ENCODE data around the gene WAPL. TPM values are rescaled to one million over a fixed set of nuclear protein-coding genes. Genes with fewer than 3 reads are reported as not detected.

The WAPL gene
- total and polyA plus RNA-seq, 2 of the 8 experiments (the other 6 are each of a cell fraction or from before 2014, with no cell fraction given), result 12.8 to 48.1 TPM

GRCh38 chr10:86451604-86451960 is 70.0 kb downstream of the WAPL start:
- H3K79me2 ChIP-seq (ENCODE audit: control insufficient read depth in 1 of 2, insufficient read depth in 2 of 2, low read length in 2 of 2), result no peaks in the 10 kb centered on the region
- no peak overlapping the region for H2BK120ac ChIP-seq (replicated peaks; ENCODE audit: low read depth, low read length)
- no peak overlapping the region for H4K8ac ChIP-seq (ENCODE audit: extremely low read depth, insufficient read depth, low read length)
- ChIA-PET POLR2A (ENCODE audit: partially characterized antibody) (interaction anchor here (0.5 kb wide), 1 partner anchor 27 kb away, joined by 3 read pairs; no protein-coding TSS in a partner anchor), CTCF (ENCODE audit: partially characterized antibody) (no interaction called here)
- H4K20me1 ChIP-seq (replicated peaks in 1 of 2; ENCODE audit: control insufficient read depth in 1 of 2, insufficient read depth in 2 of 2, low read length in 2 of 2), result peaks cover 0 to 3% of the 10 kb centered on the region in 2 experiments
- no peak overlapping the region for H2BK20ac ChIP-seq (ENCODE audit: low read length)
- DNase-seq (ENCODE audit: low read depth in 1 of 2, low spot score in 2 of 2) (no peak), FAIRE-seq (no peak)
- H3K4me1 ChIP-seq (replicated peaks in 1 of 4; ENCODE audit: control insufficient read depth in 3 of 4, insufficient read depth in 4 of 4, low read length in 3 of 4), result no peaks in the 10 kb centered on the region
- no peak overlapping the region for H3K18ac ChIP-seq (ENCODE audit: extremely low read depth, low read length)
- no peaks in the 10 kb centered on the region for H3K23me2 ChIP-seq (ENCODE audit: low read depth, low read length)
- H3K27ac ChIP-seq (ENCODE audit: low read depth, low read length), result no peak overlapping the region
- H3K9ac ChIP-seq (replicated peaks in 1 of 4; ENCODE audit: extremely low read depth in 1 of 4, low read depth in 3 of 4, low read length in 3 of 4), result no peak overlapping the region
- H4K5ac ChIP-seq (ENCODE audit: insufficient read length, low read depth, low read length), result no peak overlapping the region
- H3K14ac ChIP-seq (ENCODE audit: insufficient read length), result no peak overlapping the region
- H3K36me3 ChIP-seq (ENCODE audit: control insufficient read depth in 2 of 4, insufficient read depth in 4 of 4, low read length in 3 of 4), result peaks cover 5 to 67% (median 40%) of the 10 kb centered on the region in 4 experiments; a peak in 7 of 8 replicates
- H3K4ac ChIP-seq (replicated peaks; ENCODE audit: insufficient read length, low read depth, low read length), result no peak overlapping the region
- no peaks in the 10 kb centered on the region for H3K27me3 ChIP-seq (replicated peaks in 1 of 4; ENCODE audit: control insufficient read depth in 3 of 4, extremely low read depth in 1 of 4, insufficient read depth in 3 of 4, low read length in 3 of 4)
- H2BK15ac ChIP-seq (ENCODE audit: low read length), result no peak overlapping the region
- no peak overlapping the region for H2AK5ac ChIP-seq (ENCODE audit: low read depth, low read length)
- H3K9me3 ChIP-seq (ENCODE audit: insufficient read depth in 2 of 2, low read depth in 1 of 2, low read length in 1 of 2), result peaks cover 3 to 5% of the 10 kb centered on the region in 2 experiments; a peak in 1 of 4 replicates
- no peak overlapping the region for H2AFZ ChIP-seq (ENCODE audit: low read length)
- H3K79me1 ChIP-seq (ENCODE audit: low read depth, low read length), result no peaks in the 10 kb centered on the region
- WGBS, 2 experiments (ENCODE audit: extremely low coverage in 1 of 2, insufficient coverage in 1 of 2, insufficient read length in 1 of 2, insufficient replicate concordance in 2 of 2, low coverage in 1 of 2, low lambda C conversion rate in 2 of 2, missing lambda C conversion rate in 1 of 2), result 94% methylated on average over 4 of the region's 4 CpGs; no CpG with 5 or more reads in 1 of the 2 experiments
- no peak overlapping the region for H3K56ac ChIP-seq (replicated peaks; ENCODE audit: insufficient read length, low read depth, low read length)
- H2BK12ac ChIP-seq (ENCODE audit: low read depth, low read length), result no peak overlapping the region
- no peak overlapping the region for H3K4me2 ChIP-seq (ENCODE audit: insufficient read depth in 1 of 2, low read depth in 2 of 2, low read length in 2 of 2)
- H4K91ac ChIP-seq (replicated peaks; ENCODE audit: insufficient read length, low read length), result no peak overlapping the region
- H3K4me3 ChIP-seq (ENCODE audit: extremely low read depth in 1 of 4, insufficient read depth in 2 of 4, low read depth in 3 of 4, low read length in 4 of 4), result no peak overlapping the region
- H2BK5ac ChIP-seq (ENCODE audit: low read depth, low read length), result no peak overlapping the region
- H3K23ac ChIP-seq (ENCODE audit: insufficient read length), result no peak overlapping the region
- no peak for TF ChIP-seq JUND (IDR thresholded peaks at IDR 0.05; ENCODE audit: low read length)
- TF ChIP-seq KDM1A (IDR thresholded peaks at IDR 0.05; ENCODE audit: borderline replicate concordance, low read length), result no peak
- TF ChIP-seq CHD1 (IDR thresholded peaks at IDR 0.05; ENCODE audit: low read depth, low read length), result no peak
- no peak for TF ChIP-seq RBBP5 (IDR thresholded peaks at IDR 0.05; ENCODE audit: borderline replicate concordance, low read depth, low read length)
- no peak for TF ChIP-seq SP2 (IDR thresholded peaks at IDR 0.05; ENCODE audit: low read length)
- TF ChIP-seq USF2 (IDR thresholded peaks at IDR 0.05; ENCODE audit: low read length), result no peak
- no peak for TF ChIP-seq BRCA1 (IDR thresholded peaks at IDR 0.05; ENCODE audit: low read depth, low read length)
- TF ChIP-seq RXRA (IDR thresholded peaks at IDR 0.05; ENCODE audit: insufficient read depth, low read depth, low read length), result no peak
- TF ChIP-seq KDM5A (IDR thresholded peaks at IDR 0.05; ENCODE audit: low read length), result no peak
- TF ChIP-seq NANOG (IDR thresholded peaks at IDR 0.05; ENCODE audit: insufficient read depth, low read depth, low read length, poor library complexity, severe bottlenecking), result no peak

All from H1 (cell line).